GM21619 (cell line): Measurements from ENCODE around the gene CCDC93.
"Not testable (repeated sequence)": the region's sequence is repeated elsewhere in the genome, so short reads cannot be mapped to it uniquely, and the experiment has no call there.

Source experiments
- ATAC-seq: cut with Tn5 transposase; IDR thresholded peaks from one replicate; pipeline ENCODE4 v1.9.1; 2021; ENCODE audit not compliant: unreplicated experiment

CCDC93 gene

GRCh38 chr2:117957616-117958015 lies 56.3 kb downstream of the CCDC93 start:
- ATAC-seq: no peak

- no peak for ATAC-seq
Measured at GRCh38 chr2:117956036-117956796, 57.7 kb downstream of the CCDC93 start.

- no peak for ATAC-seq
Measured at GRCh38 chr2:117953231-117953630, 60.6 kb downstream of the CCDC93 start.

- no peak for ATAC-seq
Measured at GRCh38 chr2:117952701-117953100, 61.2 kb downstream of the CCDC93 start.

GRCh38 chr2:117952228-117952627 lies 61.6 kb downstream of the CCDC93 start:
- no peak for ATAC-seq

GRCh38 chr2:117949806-117950205 lies 64.1 kb downstream of the CCDC93 start:
- ATAC-seq: no peak

GRCh38 chr2:117948615-117949014 lies 65.3 kb downstream of the CCDC93 start:
- ATAC-seq: no peak

GRCh38 chr2:117945296-117945695 lies 68.6 kb downstream of the CCDC93 start:
- ATAC-seq: no peak

- no peak for ATAC-seq
Measured at GRCh38 chr2:117944816-117945215, 69.1 kb downstream of the CCDC93 start.

- ATAC-seq: no peak
Measured at GRCh38 chr2:117943013-117943672, 70.7 kb downstream of the CCDC93 start.

GRCh38 chr2:117942551-117942950 lies 71.3 kb downstream of the CCDC93 start:
- no peak for ATAC-seq

GRCh38 chr2:117941693-117942092 lies 72.2 kb downstream of the CCDC93 start:
- no peak for ATAC-seq

GRCh38 chr2:117940436-117940835 lies 73.4 kb downstream of the CCDC93 start:
- ATAC-seq: no peak

- no peak for ATAC-seq
Measured at GRCh38 chr2:117938611-117939010, 75.3 kb downstream of the CCDC93 start.

GRCh38 chr2:117936871-117937428 lies 76.9 kb downstream of the CCDC93 start:
- no peak for ATAC-seq

- ATAC-seq: no peak
Measured at GRCh38 chr2:117935954-117936353, 77.9 kb downstream of the CCDC93 start.

- no peak for ATAC-seq
Measured at GRCh38 chr2:117935456-117935855, 78.4 kb downstream of the CCDC93 start.

- ATAC-seq: no peak
Measured at GRCh38 chr2:117933884-117934354, 80.0 kb downstream of the CCDC93 start.

- ATAC-seq: no peak
Measured at GRCh38 chr2:117931978-117932377, 81.9 kb downstream of the CCDC93 start.

GRCh38 chr2:117931266-117931665 lies 82.6 kb downstream of the CCDC93 start:
- no peak for ATAC-seq

GRCh38 chr2:117930775-117931174 lies 83.1 kb downstream of the CCDC93 start:
- no peak for ATAC-seq

- ATAC-seq: not testable (repeated sequence)
Measured at GRCh38 chr2:117923471-117923870, 90.4 kb downstream of the CCDC93 start.
